Measurements from ENCODE around the gene DNAJC6. TPM values are rescaled to one million over a fixed set of nuclear protein-coding genes. Genes with fewer than 3 reads are reported as not detected.
A peak's percentile ranks its signal among the peaks of the same experiment; 100 is the strongest.

Gene DNAJC6
- total and polyA plus RNA-seq, 2 experiments from 2014 or later, result 6.0 to 11.2 TPM

DNA sequence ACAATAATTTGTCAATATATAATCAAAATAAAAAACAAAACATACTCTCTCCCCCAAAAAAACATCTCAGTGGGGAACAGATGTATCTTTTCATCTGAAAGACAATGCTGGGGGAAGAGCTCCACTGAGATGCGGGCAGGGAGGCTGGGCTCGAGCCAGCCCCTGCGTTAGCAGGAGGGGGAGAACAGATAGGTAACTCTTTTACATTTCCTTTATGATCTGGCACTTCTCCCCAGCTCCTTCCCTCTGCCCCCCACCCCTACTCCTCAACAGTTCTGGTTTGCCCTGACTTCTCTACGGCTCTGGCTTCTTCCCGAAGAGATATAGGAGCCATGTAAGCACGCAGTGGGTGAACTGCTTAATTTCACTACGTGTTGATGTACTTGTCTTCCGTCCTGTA lies 123.6 kb downstream of the DNAJC6 start:
- no peak overlapping the region for H2AFZ ChIP-seq
- H3K79me2 ChIP-seq, result no peaks in the 10 kb centered on the region

DNA sequence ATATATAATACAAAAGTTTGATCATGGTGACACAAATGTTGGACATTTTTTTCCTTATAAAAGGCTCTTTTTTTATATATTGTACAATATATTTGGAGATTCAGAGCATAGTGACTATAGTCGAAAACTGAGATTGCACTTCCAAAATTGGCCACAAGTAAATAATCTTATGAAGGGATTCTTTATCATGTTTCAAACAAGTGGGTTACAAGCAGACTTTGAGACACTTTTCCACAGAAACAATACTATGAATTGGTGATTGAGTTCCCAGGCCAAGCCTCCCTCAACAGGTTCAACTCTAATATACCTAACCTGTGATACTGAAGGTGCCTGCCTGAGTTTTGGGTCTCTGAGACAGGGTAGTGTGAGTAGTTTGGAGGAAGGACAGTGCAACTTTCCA lies 124.9 kb downstream of the DNAJC6 start:
- no peaks in the 10 kb centered on the region for H3K27me3 ChIP-seq
- whole genome bisulfite sequencing (ENCODE audit: low lambda C conversion rate, missing lambda C conversion rate), result 92% methylated on average over 1 of the region's 1 CpG
- no peaks in the 10 kb centered on the region for H3K4me1 ChIP-seq (ENCODE audit: insufficient read depth)
- TF ChIP-seq EZH2phosphoT487 (IDR thresholded peaks at IDR 0.05; ENCODE audit: low read depth, severe bottlenecking, unreplicated experiment) (no peak), EZH2 (IDR thresholded peaks at IDR 0.05; ENCODE audit: borderline replicate concordance) (no peak)
- TF ChIP-seq, protein P1, sequence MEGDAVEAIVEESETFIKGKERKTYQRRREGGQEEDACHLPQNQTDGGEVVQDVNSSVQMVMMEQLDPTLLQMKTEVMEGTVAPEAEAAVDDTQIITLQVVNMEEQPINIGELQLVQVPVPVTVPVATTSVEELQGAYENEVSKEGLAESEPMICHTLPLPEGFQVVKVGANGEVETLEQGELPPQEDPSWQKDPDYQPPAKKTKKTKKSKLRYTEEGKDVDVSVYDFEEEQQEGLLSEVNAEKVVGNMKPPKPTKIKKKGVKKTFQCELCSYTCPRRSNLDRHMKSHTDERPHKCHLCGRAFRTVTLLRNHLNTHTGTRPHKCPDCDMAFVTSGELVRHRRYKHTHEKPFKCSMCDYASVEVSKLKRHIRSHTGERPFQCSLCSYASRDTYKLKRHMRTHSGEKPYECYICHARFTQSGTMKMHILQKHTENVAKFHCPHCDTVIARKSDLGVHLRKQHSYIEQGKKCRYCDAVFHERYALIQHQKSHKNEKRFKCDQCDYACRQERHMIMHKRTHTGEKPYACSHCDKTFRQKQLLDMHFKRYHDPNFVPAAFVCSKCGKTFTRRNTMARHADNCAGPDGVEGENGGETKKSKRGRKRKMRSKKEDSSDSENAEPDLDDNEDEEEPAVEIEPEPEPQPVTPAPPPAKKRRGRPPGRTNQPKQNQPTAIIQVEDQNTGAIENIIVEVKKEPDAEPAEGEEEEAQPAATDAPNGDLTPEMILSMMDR (IDR thresholded peaks at IDR 0.05; ENCODE audit: poor library complexity), result peak; percentile 2
- no peak overlapping the region for H2AFZ ChIP-seq
- H3K27ac ChIP-seq, result no peak overlapping the region
- H3K4me3 ChIP-seq, result no peak overlapping the region
- no peaks in the 10 kb centered on the region for H3K79me2 ChIP-seq
- no peaks in the 10 kb centered on the region for H4K20me1 ChIP-seq (ENCODE audit: insufficient read depth, poor library complexity, severe bottlenecking)
- no peaks in the 10 kb centered on the region for H3K36me3 ChIP-seq (replicated peaks; ENCODE audit: insufficient read depth, low read depth)
- no peaks in the 10 kb centered on the region for H3K9me2 ChIP-seq (replicated peaks; ENCODE audit: insufficient read depth)
- no peak for DNase-seq (ENCODE audit: low spot score)
- no peak overlapping the region for H3K4me2 ChIP-seq
- H3K9me3 ChIP-seq (ENCODE audit: low read depth), result no peaks in the 10 kb centered on the region

More for the DNA sequence above, 123.6 kb downstream of the DNAJC6 start:
- Histone ChIP-seq H3K4me2 (no peak overlapping the region), H3K4me1 (ENCODE audit: insufficient read depth) (no peaks in the 10 kb centered on the region), H3K9me3 (ENCODE audit: low read depth) (no peaks in the 10 kb centered on the region), H4K20me1 (ENCODE audit: insufficient read depth, poor library complexity, severe bottlenecking) (no peaks in the 10 kb centered on the region), H3K27ac (no peak overlapping the region), H3K36me3 (replicated peaks; ENCODE audit: insufficient read depth, low read depth) (no peaks in the 10 kb centered on the region), H3K4me3 (no peak overlapping the region), H3K27me3 (no peaks in the 10 kb centered on the region), H3K9me2 (replicated peaks; ENCODE audit: insufficient read depth) (no peaks in the 10 kb centered on the region)
- DNase-seq (ENCODE audit: low spot score), result no peak
- TF ChIP-seq EZH2 (IDR thresholded peaks at IDR 0.05; ENCODE audit: borderline replicate concordance) (no peak), EZH2phosphoT487 (IDR thresholded peaks at IDR 0.05; ENCODE audit: low read depth, severe bottlenecking, unreplicated experiment) (no peak)
- 78% methylated on average over 8 of the region's 8 CpGs for WGBS (ENCODE audit: low lambda C conversion rate, missing lambda C conversion rate)

DNA sequence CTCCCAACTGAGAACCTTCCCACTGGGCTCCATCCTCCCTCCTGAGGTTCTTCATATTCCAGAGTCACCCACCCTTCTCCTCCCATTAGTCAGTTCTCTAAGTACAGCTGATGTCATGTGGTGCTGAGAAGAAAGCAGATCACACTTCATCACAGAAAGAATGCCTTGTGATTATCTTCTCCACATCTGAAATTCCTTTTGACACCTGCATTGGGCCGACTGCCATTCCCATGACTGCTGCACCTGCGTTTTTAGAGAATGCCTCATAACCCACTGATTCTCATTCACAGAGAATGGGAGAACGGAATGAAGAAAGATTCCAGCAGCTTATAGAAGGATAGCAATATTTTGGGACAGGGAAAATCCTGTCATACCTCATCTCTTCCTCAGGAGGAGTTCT lies 125.4 kb downstream of the DNAJC6 start:
- Histone ChIP-seq H3K27ac (no peak overlapping the region), H3K4me3 (no peak overlapping the region), H2AFZ (no peak overlapping the region), H3K4me2 (no peak overlapping the region), H4K20me1 (ENCODE audit: insufficient read depth, poor library complexity, severe bottlenecking) (no peaks in the 10 kb centered on the region), H3K36me3 (replicated peaks; ENCODE audit: insufficient read depth, low read depth) (no peaks in the 10 kb centered on the region), H3K27me3 (no peaks in the 10 kb centered on the region), H3K9me2 (replicated peaks; ENCODE audit: insufficient read depth) (no peaks in the 10 kb centered on the region), H3K9me3 (ENCODE audit: low read depth) (no peaks in the 10 kb centered on the region), H3K4me1 (ENCODE audit: insufficient read depth) (no peaks in the 10 kb centered on the region), H3K79me2 (no peaks in the 10 kb centered on the region)
- WGBS (ENCODE audit: low lambda C conversion rate, missing lambda C conversion rate), result 63% methylated on average over 3 of the region's 3 CpGs
- TF ChIP-seq, protein P1 (IDR thresholded peaks at IDR 0.05; ENCODE audit: poor library complexity), result no peak
- TF ChIP-seq EZH2 (IDR thresholded peaks at IDR 0.05; ENCODE audit: borderline replicate concordance), result no peak
- TF ChIP-seq EZH2phosphoT487 (IDR thresholded peaks at IDR 0.05; ENCODE audit: low read depth, severe bottlenecking, unreplicated experiment), result no peak
- DNase-seq (ENCODE audit: low spot score), result no peak

DNA sequence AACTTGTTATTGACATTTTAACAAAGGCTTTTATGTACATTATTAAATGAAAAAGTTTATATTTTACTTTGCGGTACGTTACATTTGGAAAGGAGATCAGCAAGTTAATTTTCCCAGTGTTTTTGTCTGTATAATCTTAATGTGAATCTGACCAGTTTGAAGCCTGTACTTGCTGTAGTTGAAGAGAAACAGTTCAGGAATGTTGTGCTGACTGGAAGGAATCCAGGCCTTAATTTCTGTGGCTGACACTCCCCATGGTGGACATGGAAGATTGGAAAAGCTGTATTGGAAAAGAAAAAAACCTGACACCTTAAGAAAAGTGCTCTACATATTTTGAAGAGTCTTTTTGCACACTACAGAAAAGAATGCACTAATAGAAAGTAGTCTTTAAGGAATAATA lies 126.6 kb downstream of the DNAJC6 start:
- Histone ChIP-seq H3K4me2 (no peak overlapping the region), H3K36me3 (replicated peaks; ENCODE audit: insufficient read depth, low read depth) (no peaks in the 10 kb centered on the region), H3K27ac (no peak overlapping the region), H3K4me1 (ENCODE audit: insufficient read depth) (no peaks in the 10 kb centered on the region), H4K20me1 (ENCODE audit: insufficient read depth, poor library complexity, severe bottlenecking) (no peaks in the 10 kb centered on the region), H3K9me2 (replicated peaks; ENCODE audit: insufficient read depth) (no peaks in the 10 kb centered on the region), H3K27me3 (no peaks in the 10 kb centered on the region), H3K4me3 (no peak overlapping the region), H3K9me3 (ENCODE audit: low read depth) (no peaks in the 10 kb centered on the region), H3K79me2 (no peaks in the 10 kb centered on the region), H2AFZ (no peak overlapping the region)
- TF ChIP-seq EZH2phosphoT487 (IDR thresholded peaks at IDR 0.05; ENCODE audit: low read depth, severe bottlenecking, unreplicated experiment) (no peak), EZH2 (IDR thresholded peaks at IDR 0.05; ENCODE audit: borderline replicate concordance) (no peak)
- TF ChIP-seq, protein P1 (IDR thresholded peaks at IDR 0.05; ENCODE audit: poor library complexity), result no peak
- 61% methylated on average over 2 of the region's 2 CpGs for WGBS (ENCODE audit: low lambda C conversion rate, missing lambda C conversion rate)
- no peak for DNase-seq (ENCODE audit: low spot score)

All from hepatocyte (in vitro differentiated cells).